Loucy (cell line): ENCODE measurements around the gene IGF1R.
A peak's percentile ranks its signal among the peaks of the same experiment; 100 is the strongest.

ENCODE experiments used
- H2AFZ ChIP-seq: fragments of 200-600 bp; sonication (generic); 2 replicates; pipeline ENCODE4 v1.6.0; 2016; ENCODE audit warnings: antibody characterized with exemption, mild to moderate bottlenecking, low read length, moderate library complexity
- H3F3A ChIP-seq: fragments of 200-600 bp; 2 replicates; pipeline ENCODE4 v1.6.0; 2016; ENCODE audit warnings: antibody characterized with exemption, low read depth, mild to moderate bottlenecking
- H3K27me3 ChIP-seq: fragments of 200-600 bp; sonication (generic); 2 replicates; pipeline ENCODE4 v1.6.1; 2014; ENCODE audit warnings: low read length, mild to moderate bottlenecking; ENCODE audit not compliant: insufficient read depth, poor library complexity, severe bottlenecking
- H3K36me3 ChIP-seq: fragments of 200-600 bp; sonication (generic); 2 replicates; pipeline ENCODE4 v1.6.1; 2016; ENCODE audit warnings: low read length; ENCODE audit not compliant: insufficient read depth
- H3K4me1 ChIP-seq: fragments of 200-600 bp; sonication (generic); 2 replicates; pipeline ENCODE4 v1.5.1; 2014; ENCODE audit warnings: low read length, mild to moderate bottlenecking; ENCODE audit not compliant: insufficient read depth, poor library complexity, severe bottlenecking
- H3K4me2 ChIP-seq: fragments of 200-600 bp; sonication (generic); 2 replicates; pipeline ENCODE4 v1.6.0; 2014; ENCODE audit warnings: antibody characterized with exemption, low read length, low read depth, mild to moderate bottlenecking; ENCODE audit not compliant: poor library complexity, severe bottlenecking
- H3K4me3 ChIP-seq: fragments of 200-600 bp; sonication (generic); 2 replicates; pipeline ENCODE4 v1.5.1; 2014; ENCODE audit warnings: low read length, mild to moderate bottlenecking, mixed read lengths; ENCODE audit not compliant: poor library complexity, severe bottlenecking
- H3K79me2 ChIP-seq: fragments of 200-600 bp; sonication (generic); 2 replicates; pipeline ENCODE4 v1.6.1; 2014; ENCODE audit warnings: low read length; ENCODE audit not compliant: insufficient read depth
- H3K9ac ChIP-seq: fragments of 200-600 bp; sonication (generic); 2 replicates; pipeline ENCODE4 v1.6.0; 2014; ENCODE audit warnings: mild to moderate bottlenecking, low read depth, low read length, moderate library complexity; ENCODE audit not compliant: poor library complexity, severe bottlenecking
- H3K9me2 ChIP-seq: fragments of 200-600 bp; sonication (generic); replicated peaks from 2 replicates; pipeline ENCODE4 v1.6.1; 2016; ENCODE audit warnings: low read depth, low read length, mixed read lengths
- H3K9me3 ChIP-seq: fragments of 200-600 bp; sonication (generic); 2 replicates; pipeline ENCODE4 v1.6.1; 2014; ENCODE audit warnings: mild to moderate bottlenecking, antibody characterized with exemption, low read length, low read depth; ENCODE audit not compliant: insufficient read depth
- H4K20me1 ChIP-seq: fragments of 200-600 bp; sonication (generic); 2 replicates; pipeline ENCODE4 v1.6.0; 2014; ENCODE audit warnings: antibody characterized with exemption, low read length, mild to moderate bottlenecking; ENCODE audit not compliant: insufficient read depth, poor library complexity, severe bottlenecking
- EZH2phosphoT487 ChIP-seq: fragments of 200-600 bp; IDR thresholded peaks from 2 replicates; pipeline ENCODE4 v1.6.1; 2018; ENCODE audit warnings: antibody characterized with exemption, mild to moderate bottlenecking, moderate library complexity, borderline replicate concordance
- TF ChIP-seq, protein P1 (sequence below): fragments of 200-600 bp; sonication (generic); conservative IDR thresholded peaks from 2 replicates; pipeline ENCODE4 v1.5.1; 2014; ENCODE audit warnings: mild to moderate bottlenecking, antibody characterized with exemption, low read length

IGF1R gene

DNA sequence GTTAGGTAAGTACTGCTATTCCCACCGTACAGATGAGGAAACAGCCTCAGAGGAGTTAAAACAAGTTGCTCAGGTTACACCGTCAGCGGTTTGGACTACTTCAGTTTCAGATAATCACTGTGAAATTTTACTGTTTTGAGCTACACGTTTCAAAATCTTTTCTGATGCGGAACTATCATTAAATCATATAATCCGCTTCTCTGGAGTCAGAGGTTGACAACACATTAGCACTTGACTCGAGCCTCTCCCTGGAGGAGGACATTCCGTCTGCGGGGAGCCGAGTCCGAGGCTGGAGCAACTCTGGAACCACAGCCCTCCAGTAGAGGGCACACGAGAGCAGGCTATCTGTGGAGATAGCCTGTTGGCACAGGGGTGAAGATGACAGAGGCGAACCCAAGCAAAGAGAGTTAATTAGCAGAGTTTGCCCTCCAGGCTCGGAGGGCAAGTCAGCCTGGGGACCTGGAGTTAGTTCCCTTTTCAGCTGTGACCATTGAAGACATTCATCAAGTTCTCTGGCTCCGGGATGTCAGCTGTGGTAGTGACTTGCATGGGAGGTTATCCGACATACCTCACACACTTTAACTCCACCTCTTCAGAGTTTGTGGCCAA is 131.2 kb downstream of the IGF1R start:
- H3K27me3 ChIP-seq = no peaks in the 10 kb centered on the region
- H3K9me3 ChIP-seq = no peaks in the 10 kb centered on the region
- H3F3A ChIP-seq = peaks cover 10% of the 10 kb centered on the region
- no peaks in the 10 kb centered on the region for H3K9me2 ChIP-seq
- H3K36me3 ChIP-seq = no peaks in the 10 kb centered on the region
- H3K79me2 ChIP-seq = peaks cover 65% of the 10 kb centered on the region
- TF ChIP-seq, protein P1, sequence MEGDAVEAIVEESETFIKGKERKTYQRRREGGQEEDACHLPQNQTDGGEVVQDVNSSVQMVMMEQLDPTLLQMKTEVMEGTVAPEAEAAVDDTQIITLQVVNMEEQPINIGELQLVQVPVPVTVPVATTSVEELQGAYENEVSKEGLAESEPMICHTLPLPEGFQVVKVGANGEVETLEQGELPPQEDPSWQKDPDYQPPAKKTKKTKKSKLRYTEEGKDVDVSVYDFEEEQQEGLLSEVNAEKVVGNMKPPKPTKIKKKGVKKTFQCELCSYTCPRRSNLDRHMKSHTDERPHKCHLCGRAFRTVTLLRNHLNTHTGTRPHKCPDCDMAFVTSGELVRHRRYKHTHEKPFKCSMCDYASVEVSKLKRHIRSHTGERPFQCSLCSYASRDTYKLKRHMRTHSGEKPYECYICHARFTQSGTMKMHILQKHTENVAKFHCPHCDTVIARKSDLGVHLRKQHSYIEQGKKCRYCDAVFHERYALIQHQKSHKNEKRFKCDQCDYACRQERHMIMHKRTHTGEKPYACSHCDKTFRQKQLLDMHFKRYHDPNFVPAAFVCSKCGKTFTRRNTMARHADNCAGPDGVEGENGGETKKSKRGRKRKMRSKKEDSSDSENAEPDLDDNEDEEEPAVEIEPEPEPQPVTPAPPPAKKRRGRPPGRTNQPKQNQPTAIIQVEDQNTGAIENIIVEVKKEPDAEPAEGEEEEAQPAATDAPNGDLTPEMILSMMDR = peak; percentile 98
- no peak for TF ChIP-seq EZH2phosphoT487
- peaks cover 40% of the 10 kb centered on the region for H3K4me1 ChIP-seq
- H3K4me3 ChIP-seq = no peak overlapping the region
- H3K4me2 ChIP-seq = peak overlapping the region; percentile 25
- H3K9ac ChIP-seq = no peak overlapping the region
- no peaks in the 10 kb centered on the region for H4K20me1 ChIP-seq
- H2AFZ ChIP-seq = no peak overlapping the region

DNA sequence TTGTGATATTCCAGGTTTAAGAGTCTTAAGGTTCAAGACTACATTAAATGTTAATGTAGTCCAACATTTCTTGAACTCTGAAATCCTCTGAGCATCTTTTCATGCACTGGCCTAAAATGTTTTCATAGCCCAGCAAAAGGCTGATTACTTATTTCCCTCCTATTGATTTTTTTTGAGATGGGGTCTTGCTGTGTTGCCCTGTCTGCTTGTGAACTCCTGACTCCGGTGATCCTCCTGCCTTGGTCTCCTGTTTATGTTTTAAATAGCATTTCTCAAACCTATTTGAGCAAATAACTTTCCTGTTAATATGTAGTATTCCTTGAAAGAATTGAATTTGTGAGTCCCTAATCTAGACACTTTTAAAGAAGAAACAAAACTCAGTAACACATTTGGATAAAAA is 133.5 kb downstream of the IGF1R start:
- H3K79me2 ChIP-seq = peaks cover 68% of the 10 kb centered on the region
- H3K4me1 ChIP-seq = peaks cover 38% of the 10 kb centered on the region
- H3K9me2 ChIP-seq = no peaks in the 10 kb centered on the region
- no peak overlapping the region for H3K9ac ChIP-seq
- no peak overlapping the region for H2AFZ ChIP-seq
- H4K20me1 ChIP-seq = no peaks in the 10 kb centered on the region
- no peaks in the 10 kb centered on the region for H3K36me3 ChIP-seq
- H3K4me3 ChIP-seq = no peak overlapping the region
- H3K4me2 ChIP-seq = no peak overlapping the region
- no peaks in the 10 kb centered on the region for H3K9me3 ChIP-seq
- TF ChIP-seq EZH2phosphoT487 = no peak
- TF ChIP-seq, protein P1 = no peak
- H3K27me3 ChIP-seq = no peaks in the 10 kb centered on the region
- peaks cover 4% of the 10 kb centered on the region; the same call in 1 of the 2 replicates for H3F3A ChIP-seq

DNA sequence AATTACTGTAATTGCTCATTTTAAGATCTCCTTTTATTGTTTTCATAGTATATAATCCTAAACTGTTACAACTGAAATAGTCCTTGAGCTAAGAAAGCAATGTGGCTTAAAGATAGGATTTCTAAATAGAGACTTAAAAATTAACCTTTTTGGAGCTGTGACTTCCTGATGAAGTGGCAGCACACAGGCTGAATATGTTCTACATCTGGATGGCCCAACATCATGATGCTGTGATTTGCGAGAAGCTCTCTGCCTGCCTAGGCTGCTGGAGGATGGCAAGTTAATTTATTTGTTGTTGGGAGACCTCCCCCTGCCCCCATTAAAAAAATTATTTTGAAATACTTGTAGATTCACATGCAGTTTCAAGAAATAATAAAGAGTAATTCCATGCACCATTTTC is 134.5 kb downstream of the IGF1R start:
- Histone ChIP-seq H3K36me3 (no peaks in the 10 kb centered on the region), H3K4me1 (peaks cover 40% of the 10 kb centered on the region), H3K9me3 (no peaks in the 10 kb centered on the region), H3K9ac (no peak overlapping the region), H2AFZ (no peak overlapping the region), H3K4me2 (no peak overlapping the region), H3F3A (no peaks in the 10 kb centered on the region), H3K4me3 (no peak overlapping the region), H3K79me2 (peaks cover 72% of the 10 kb centered on the region), H4K20me1 (no peaks in the 10 kb centered on the region), H3K27me3 (no peaks in the 10 kb centered on the region), H3K9me2 (no peaks in the 10 kb centered on the region)
- no peak for TF ChIP-seq EZH2phosphoT487
- TF ChIP-seq, protein P1 = no peak
